ENCODE results near the gene TADA2B.

Gene TADA2B

GRCh38 chr4:7018281-7018680 is 24.9 kb upstream of the TADA2B start:
- TF ChIP-seq ZFX (IDR thresholded peaks at IDR 0.05; ENCODE audit: borderline replicate concordance) (no peak), CTCF (IDR thresholded peaks at IDR 0.05) (no peak)
- H3K27ac ChIP-seq, result no peak overlapping the region

GRCh38 chr4:7019367-7019766 is 23.8 kb upstream of the TADA2B start:
- no peak for TF ChIP-seq CTCF (IDR thresholded peaks at IDR 0.05)
- no peak for TF ChIP-seq ZFX (IDR thresholded peaks at IDR 0.05; ENCODE audit: borderline replicate concordance)
- no peak overlapping the region for H3K27ac ChIP-seq

- no peak overlapping the region for H3K27ac ChIP-seq
- no peak for TF ChIP-seq ZFX (IDR thresholded peaks at IDR 0.05; ENCODE audit: borderline replicate concordance)
- TF ChIP-seq CTCF (IDR thresholded peaks at IDR 0.05), result no peak
Observed at GRCh38 chr4:7020290-7020689, 22.9 kb upstream of the TADA2B start.

GRCh38 chr4:7020856-7021255 is 22.3 kb upstream of the TADA2B start:
- no peak overlapping the region for H3K27ac ChIP-seq
- TF ChIP-seq ZFX (IDR thresholded peaks at IDR 0.05; ENCODE audit: borderline replicate concordance), result no peak
- TF ChIP-seq CTCF (IDR thresholded peaks at IDR 0.05), result no peak

- no peak overlapping the region for H3K27ac ChIP-seq
- TF ChIP-seq ZFX (IDR thresholded peaks at IDR 0.05; ENCODE audit: borderline replicate concordance) (no peak), CTCF (IDR thresholded peaks at IDR 0.05) (no peak)
Observed at GRCh38 chr4:7021355-7021754, 21.8 kb upstream of the TADA2B start.

GRCh38 chr4:7021930-7022664 is 21.1 kb upstream of the TADA2B start:
- TF ChIP-seq CTCF (IDR thresholded peaks at IDR 0.05), result no peak
- no peak for TF ChIP-seq ZFX (IDR thresholded peaks at IDR 0.05; ENCODE audit: borderline replicate concordance)
- no peak overlapping the region for H3K27ac ChIP-seq

GRCh38 chr4:7023486-7023885 is 19.7 kb upstream of the TADA2B start:
- TF ChIP-seq CTCF (IDR thresholded peaks at IDR 0.05), result no peak
- no peak for TF ChIP-seq ZFX (IDR thresholded peaks at IDR 0.05; ENCODE audit: borderline replicate concordance)
- H3K27ac ChIP-seq, result no peak overlapping the region
